Central memory CD4-positive, alpha-beta T cell (primary cell): ENCODE results near the gene ZDHHC14.
"Not testable (repeated sequence)": the region's sequence is repeated elsewhere in the genome, so short reads cannot be mapped to it uniquely, and the experiment has no call there.

ENCODE experiments used
- DNase-seq: peaks from one replicate; pipeline ENCODE4 v3.0.0; 2022

The ZDHHC14 gene

GRCh38 chr6:157558487-157559200, 177.7 kb downstream of the ZDHHC14 start:
- DNase-seq = no peak

- no peak for DNase-seq
These were observed 178.3 kb downstream of the ZDHHC14 start for GRCh38 chr6:157559201-157559756.

GRCh38 chr6:157560063-157560462, 179.1 kb downstream of the ZDHHC14 start:
- DNase-seq = not testable (repeated sequence)

GRCh38 chr6:157560691-157561413, 179.9 kb downstream of the ZDHHC14 start:
- no peak for DNase-seq

DNA sequence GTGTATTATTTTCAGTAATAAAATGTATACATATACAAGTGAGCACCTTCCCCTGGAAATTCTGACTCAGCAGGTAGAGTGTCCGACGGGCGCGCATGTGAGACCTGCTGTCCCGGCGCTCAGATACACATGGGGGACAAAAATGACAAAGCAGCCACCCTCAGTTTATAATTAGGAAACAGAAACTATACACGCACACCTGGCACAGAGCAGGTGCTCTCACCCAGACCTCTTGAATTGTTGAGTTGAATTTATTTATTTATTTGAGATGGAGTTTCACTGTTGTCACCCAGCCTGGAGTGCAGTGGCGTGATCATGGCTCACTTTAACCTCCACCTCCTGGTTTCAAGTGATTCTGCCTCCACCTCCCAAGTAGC, 180.4 kb downstream of the ZDHHC14 start:
- no peak for DNase-seq

DNA sequence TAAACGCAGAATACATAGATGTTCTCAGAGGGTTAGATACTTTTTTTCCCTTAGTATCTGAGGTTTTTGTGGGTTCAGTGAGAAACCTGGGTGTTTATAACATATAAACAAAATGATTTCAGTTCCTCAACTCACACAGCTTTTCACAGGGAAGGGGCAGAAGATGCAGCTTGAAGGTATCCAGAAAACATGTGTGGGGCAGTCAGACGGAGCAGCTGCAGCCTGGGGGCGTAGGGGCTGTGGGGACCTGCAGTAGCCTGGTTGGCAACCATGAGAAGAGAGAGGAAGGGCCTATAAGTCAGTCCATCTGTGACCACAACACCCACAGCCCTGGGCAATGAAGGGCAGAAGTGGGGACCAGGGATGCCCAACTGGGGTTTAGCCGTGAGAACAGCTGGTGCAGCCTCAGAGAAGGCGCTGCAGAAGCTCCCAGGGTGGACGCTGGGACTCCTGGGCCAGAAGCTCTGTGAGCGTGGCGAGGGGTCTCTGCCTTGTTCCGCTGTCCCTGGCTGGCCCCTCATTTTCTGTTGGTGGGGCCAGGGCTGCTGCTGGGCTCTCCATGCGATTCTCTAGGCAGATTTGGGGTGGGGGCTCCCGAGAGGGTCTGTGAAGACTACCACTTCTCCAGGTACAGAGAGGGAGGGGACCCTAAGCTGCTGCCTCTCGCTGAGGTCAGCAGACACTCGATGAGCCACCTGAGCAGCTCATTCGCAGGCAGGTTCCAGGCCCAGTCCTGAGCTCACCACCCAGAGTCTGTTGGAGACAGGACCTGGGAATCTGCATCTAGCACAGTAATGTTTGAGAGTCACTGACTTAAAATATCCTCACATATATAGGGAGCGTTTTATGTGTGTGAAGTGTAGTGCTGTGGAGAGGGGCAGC, 181.2 kb downstream of the ZDHHC14 start:
- no peak for DNase-seq

DNA sequence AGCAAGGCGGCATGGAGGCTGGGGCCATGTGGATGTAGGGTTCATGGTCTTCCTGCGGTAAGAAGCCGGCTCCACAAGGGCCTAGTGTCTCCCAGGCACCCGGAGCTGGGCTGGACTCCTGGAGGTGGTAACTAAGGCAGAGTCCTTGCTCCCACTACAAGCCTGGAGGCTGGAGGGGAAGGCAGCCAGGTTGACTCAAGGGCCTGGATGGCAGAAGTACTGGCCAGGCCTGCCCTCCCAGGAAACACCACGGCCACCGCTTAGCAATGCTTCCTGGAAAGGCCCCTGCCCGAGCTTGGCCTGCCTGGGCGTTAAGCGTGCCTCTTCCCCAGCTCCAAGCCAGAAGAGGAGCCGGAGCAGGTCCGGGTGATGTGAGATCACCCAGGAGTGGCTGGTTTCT, 182.0 kb downstream of the ZDHHC14 start:
- no peak for DNase-seq

DNA sequence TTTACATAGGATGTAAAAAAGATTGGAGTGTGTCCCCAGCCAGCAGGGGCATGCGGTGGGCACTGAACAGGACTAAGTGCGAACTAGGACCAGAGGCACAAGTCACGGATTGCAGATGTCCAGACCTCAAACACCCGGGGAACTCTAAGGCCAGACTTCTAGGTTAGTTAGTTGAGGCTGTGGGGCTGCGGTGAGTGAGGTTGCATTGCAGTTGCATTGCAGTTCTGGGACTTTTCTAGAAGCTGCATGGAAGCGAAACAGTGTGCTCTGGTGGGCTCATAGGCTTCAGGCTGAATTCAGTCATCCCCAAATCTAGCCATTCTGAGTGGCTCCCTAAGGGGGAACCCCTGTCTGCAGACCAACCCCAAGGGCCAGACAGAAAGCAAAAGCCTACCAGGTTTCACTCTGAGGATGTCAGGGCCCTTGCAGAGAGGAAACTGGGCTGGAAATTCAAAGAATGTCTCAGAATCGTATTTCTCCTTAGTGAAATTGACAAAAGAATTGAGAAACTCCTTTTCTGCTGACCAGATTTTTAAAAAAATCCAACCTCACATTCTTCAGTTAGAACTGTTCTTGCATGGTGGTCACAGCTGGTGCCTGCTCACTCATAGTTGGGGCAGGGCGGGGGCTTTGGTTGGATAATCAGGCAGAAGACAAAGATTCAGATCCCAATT, 182.8 kb downstream of the ZDHHC14 start:
- no peak for DNase-seq

DNA sequence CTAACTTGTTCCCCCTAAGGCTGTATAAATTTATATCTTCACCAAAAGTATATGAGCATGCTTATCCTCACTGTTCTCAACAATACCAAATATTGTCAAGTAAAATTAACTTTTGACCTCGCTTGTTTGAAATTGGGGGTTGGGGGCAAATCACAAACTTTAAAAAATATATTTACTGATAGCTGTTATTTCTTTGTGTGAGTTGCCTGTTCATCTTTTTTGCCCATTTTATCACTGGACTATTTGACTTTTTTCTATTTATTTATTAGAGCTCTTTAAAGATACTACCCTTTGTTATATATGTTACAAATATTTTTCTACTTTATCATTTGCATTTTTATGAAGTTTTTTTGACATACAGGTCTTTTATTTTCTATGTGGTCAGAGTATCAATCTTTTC, 187.7 kb downstream of the ZDHHC14 start:
- no peak for DNase-seq

DNA sequence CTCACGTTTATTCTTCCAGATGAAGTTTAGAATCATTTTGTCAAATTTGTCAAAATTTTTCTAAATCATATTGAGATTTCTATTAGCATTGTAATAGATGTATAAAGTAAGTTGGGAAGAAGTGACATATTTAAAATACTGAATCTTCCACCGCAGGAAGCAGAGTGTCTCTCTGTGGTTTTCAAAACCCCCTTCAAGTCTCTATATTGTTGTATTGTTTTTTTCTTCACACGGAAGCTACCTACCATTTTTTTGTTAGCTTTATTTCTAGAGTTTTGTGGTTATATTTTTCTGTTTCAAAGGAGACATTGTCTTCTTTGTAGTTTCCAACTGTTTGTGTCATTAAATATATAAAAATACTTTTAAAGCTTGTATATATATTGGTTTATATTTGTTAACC, 188.6 kb downstream of the ZDHHC14 start:
- DNase-seq = peak; percentile 47

GRCh38 chr6:157570104-157570503, 189.1 kb downstream of the ZDHHC14 start:
- DNase-seq = no peak

DNA sequence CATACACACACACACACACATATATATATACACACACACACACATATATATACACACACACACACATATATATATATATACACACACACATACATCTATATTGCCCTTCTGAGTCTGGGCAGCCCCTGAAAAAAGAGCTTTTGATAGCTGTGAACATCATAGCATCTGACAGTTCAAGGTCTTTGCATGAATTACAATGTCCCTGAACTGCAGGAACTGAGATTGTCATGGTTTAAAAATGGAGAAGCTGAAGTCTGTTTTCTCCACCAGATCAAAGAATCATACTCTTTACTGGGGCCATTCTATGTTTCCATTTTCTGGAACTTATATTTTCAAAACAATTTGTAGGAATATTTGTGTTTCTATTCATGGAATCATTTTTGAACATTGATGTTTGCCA, 189.8 kb downstream of the ZDHHC14 start:
- DNase-seq = no peak

GRCh38 chr6:157571269-157571668, 190.3 kb downstream of the ZDHHC14 start:
- no peak for DNase-seq

- no peak for DNase-seq
These were observed 191.0 kb downstream of the ZDHHC14 start for GRCh38 chr6:157571950-157572349.

- no peak for DNase-seq
These were observed 193.9 kb downstream of the ZDHHC14 start for GRCh38 chr6:157574851-157575424.

- no peak for DNase-seq
These were observed 194.6 kb downstream of the ZDHHC14 start for GRCh38 chr6:157575436-157576145.

DNA sequence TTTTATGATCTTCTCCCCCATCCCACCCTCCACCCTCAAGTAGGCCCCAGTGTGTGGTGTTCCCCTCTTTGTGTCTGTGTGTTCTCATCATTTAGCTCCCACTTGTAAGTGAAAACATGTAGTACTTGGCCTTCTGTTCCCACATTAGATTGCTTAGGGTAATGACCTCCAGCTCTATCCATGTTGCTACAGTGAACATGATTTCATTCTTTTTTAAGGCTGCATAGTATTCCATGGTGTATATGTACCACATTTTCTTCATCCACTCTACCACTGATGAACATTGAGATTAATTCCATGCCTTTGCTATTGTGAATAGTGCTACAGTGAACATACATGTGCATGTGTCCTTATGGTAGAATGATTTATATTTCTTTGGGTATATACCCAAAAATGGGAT, 196.0 kb downstream of the ZDHHC14 start:
- DNase-seq = not testable (repeated sequence)

DNA sequence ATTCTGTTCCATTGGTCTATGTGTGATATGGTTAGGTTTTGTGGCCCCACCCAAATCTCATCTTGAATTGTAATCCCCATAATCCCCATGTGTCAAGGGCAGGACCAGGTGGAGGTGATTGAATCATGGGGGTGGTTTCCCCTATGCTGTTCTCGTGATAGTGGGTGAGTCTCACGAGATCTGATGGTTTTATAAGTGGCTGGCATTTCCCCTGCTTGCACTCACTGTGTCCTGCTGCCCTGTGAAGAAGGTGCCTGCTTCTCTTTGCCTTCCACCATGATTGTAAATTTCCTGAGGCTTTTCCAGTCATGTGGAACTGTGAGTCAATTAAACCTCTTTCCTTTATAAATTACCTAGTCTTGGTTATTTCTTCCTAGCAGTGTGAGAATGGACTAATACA, 197.5 kb downstream of the ZDHHC14 start:
- not testable (repeated sequence) for DNase-seq

DNA sequence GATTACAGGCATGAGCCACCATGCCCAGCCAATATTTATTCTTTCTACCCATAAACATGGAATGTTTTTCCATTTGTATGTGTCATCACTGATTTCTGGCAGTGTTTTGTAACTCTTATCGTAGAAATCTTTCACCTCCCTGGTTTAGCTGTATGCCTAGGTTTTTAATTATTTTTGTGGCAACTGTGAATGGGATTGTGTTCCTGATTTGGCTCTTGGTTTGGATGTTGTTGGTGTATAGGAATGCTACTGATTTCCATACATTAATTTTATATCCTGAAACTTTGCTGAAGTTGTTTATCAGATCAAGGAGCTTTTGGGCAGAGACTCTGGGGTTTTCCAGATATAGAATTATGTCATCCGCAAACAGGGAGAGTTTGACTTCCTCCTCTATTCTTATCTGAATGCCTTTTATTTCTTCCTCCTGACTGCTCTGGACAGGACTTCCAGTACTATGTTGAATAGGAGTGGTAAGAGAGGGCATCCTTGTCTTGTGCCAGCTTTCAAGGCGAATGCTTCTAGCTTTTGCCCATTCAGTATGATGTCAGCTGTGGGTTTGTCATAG, 198.6 kb downstream of the ZDHHC14 start:
- DNase-seq = no peak

DNA sequence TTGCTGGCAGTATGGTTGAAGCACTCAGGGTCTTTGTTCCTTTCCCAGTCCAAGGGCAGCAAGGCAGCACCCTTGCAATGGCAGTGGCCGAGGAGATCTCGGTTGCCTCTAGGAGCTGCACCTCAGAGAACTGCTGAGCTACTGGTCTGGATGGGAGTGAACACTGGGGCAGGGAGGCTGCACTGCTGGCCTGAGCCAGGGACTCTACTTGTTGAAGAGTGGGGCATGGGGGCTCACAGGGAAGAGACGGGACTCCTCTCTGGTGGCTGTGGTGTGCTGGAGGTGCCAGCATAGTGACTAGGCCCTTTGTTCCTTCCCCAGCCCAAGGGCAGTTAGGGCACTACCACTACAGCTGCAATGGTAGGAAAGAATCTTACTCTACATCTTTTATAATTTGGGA, 203.0 kb downstream of the ZDHHC14 start:
- DNase-seq = no peak
